SK-N-SH treated with all-trans-retinoic acid at 6 μM for 48 hours (cell line): ENCODE measurements around the gene TACSTD2.
"Not testable (repeated sequence)": the region's sequence is repeated elsewhere in the genome, so short reads cannot be mapped to it uniquely, and the experiment has no call there.

Experiments
- ATAC-seq: fragments of 200-7000 bp; cut with Tn5 transposase; 3 replicates; pipeline ENCODE4 v1.9.1; 2020; ENCODE audit warnings: mild to moderate bottlenecking, moderate library complexity
- ARNTL ChIP-seq: fragments of 450-650 bp; formaldehyde crosslinking; IDR thresholded peaks from 2 replicates; pipeline ENCODE4 v1.5.0; 2020; ENCODE audit warnings: low read depth, mild to moderate bottlenecking, moderate library complexity, borderline replicate concordance
- BACH2 ChIP-seq: fragments of 250-450 bp; sonication (Bioruptor Pico); IDR thresholded peaks from 2 replicates; pipeline ENCODE4 v1.9.0; 2021; ENCODE audit warnings: mild to moderate bottlenecking, borderline replicate concordance
- CREB5 ChIP-seq: fragments of 250-450 bp; sonication (Bioruptor Pico); IDR thresholded peaks from 2 replicates; pipeline ENCODE4 v1.5.1; 2020; ENCODE audit warnings: low read depth, mild to moderate bottlenecking, moderate library complexity
- GLIS3 ChIP-seq: fragments of 250-450 bp; sonication (Bioruptor Pico); IDR thresholded peaks from 2 replicates; pipeline ENCODE4 v1.5.0; 2020; ENCODE audit warnings: mild to moderate bottlenecking, moderate library complexity
- OSR1 ChIP-seq: fragments of 250-450 bp; sonication (Bioruptor Pico); IDR thresholded peaks from 2 replicates; pipeline ENCODE4 v1.8.0; 2022; ENCODE audit warnings: moderate library complexity, mild to moderate bottlenecking, inconsistent platforms
- PATZ1 ChIP-seq: fragments of 250-450 bp; sonication (Bioruptor Pico); IDR thresholded peaks from 2 replicates; pipeline ENCODE4 v1.8.0; 2020; ENCODE audit warnings: mild to moderate bottlenecking, moderate library complexity, borderline replicate concordance
- PPARA ChIP-seq: fragments of 250-450 bp; sonication (Bioruptor Pico); IDR thresholded peaks from 2 replicates; pipeline ENCODE4 v1.5.0; 2020; ENCODE audit warnings: mild to moderate bottlenecking, borderline replicate concordance
- SNAI2 ChIP-seq: fragments of 250-450 bp; sonication (Bioruptor Pico); IDR thresholded peaks from 2 replicates; pipeline ENCODE4 v1.5.0; 2020; ENCODE audit warnings: mild to moderate bottlenecking, moderate library complexity
- TCF4 ChIP-seq: fragments of 250-450 bp; sonication (Bioruptor Pico); IDR thresholded peaks from 2 replicates; pipeline ENCODE4 v1.8.0; 2021; ENCODE audit warnings: mild to moderate bottlenecking, moderate library complexity, borderline replicate concordance
- TSHZ2 ChIP-seq: fragments of 250-450 bp; sonication (Bioruptor Pico); IDR thresholded peaks from 2 replicates; pipeline ENCODE4 v1.5.0; 2020; ENCODE audit warnings: mild to moderate bottlenecking, moderate library complexity
- ZC3H10 ChIP-seq: fragments of 250-450 bp; sonication (Bioruptor Pico); IDR thresholded peaks from 2 replicates; pipeline ENCODE4 v1.5.1; 2021; ENCODE audit warnings: mild to moderate bottlenecking, moderate library complexity
- ZNF70 ChIP-seq: fragments of 450-650 bp; formaldehyde crosslinking; IDR thresholded peaks from 2 replicates; pipeline ENCODE4 v1.5.0; 2020; ENCODE audit warnings: mild to moderate bottlenecking, moderate library complexity
- ZNF8 ChIP-seq: fragments of 450-650 bp; formaldehyde crosslinking; IDR thresholded peaks from 2 replicates; pipeline ENCODE4 v1.5.0; 2020; ENCODE audit warnings: mild to moderate bottlenecking, moderate library complexity

The TACSTD2 gene

GRCh38 chr1:58546520-58547308 is 30.3 kb downstream of the TACSTD2 start, which contains the start of gene OMA1:
TSS of gene OMA1 (minus strand) at chr1:58546726. CDS start at chr1:58539294, 7,432 bp downstream.
- ATAC-seq, result peak; percentile 95
- TF ChIP-seq ZNF70 (CRISPR knock-in tag) (0 out of 2 replicates have a peak, but pooled peaks have one; percentile 33), ZC3H10 (CRISPR knock-in tag) (no peak)

GRCh38 chr1:58545591-58546519 is 31.2 kb downstream of the TACSTD2 start:
- peak; percentile 88 for ATAC-seq
- no peak for TF ChIP-seq TSHZ2 (CRISPR knock-in tag)
- no peak for TF ChIP-seq CREB5 (CRISPR knock-in tag)
- TF ChIP-seq GLIS3 (CRISPR knock-in tag), result 0 out of 2 replicates have a peak, but pooled peaks have one; percentile 56
- TF ChIP-seq PPARA (CRISPR knock-in tag), result no peak
- TF ChIP-seq ZNF70 (CRISPR knock-in tag), result no peak
- TF ChIP-seq BACH2 (CRISPR knock-in tag), result no peak

GRCh38 chr1:58543260-58543659 is 33.8 kb downstream of the TACSTD2 start:
- ATAC-seq, result no peak
- TF ChIP-seq ZNF70 (CRISPR knock-in tag), result no peak
- no peak for TF ChIP-seq ZC3H10 (CRISPR knock-in tag)

- no peak for ATAC-seq
- TF ChIP-seq SNAI2 (CRISPR knock-in tag) (no peak), CREB5 (CRISPR knock-in tag) (no peak)
Measured at GRCh38 chr1:58539553-58539952, 37.5 kb downstream of the TACSTD2 start.

GRCh38 chr1:58538821-58539220 is 38.2 kb downstream of the TACSTD2 start:
- TF ChIP-seq ZNF8 (CRISPR knock-in tag), result no peak
- no peak for TF ChIP-seq OSR1 (CRISPR knock-in tag)
- TF ChIP-seq TCF4 (CRISPR knock-in tag), result no peak
- no peak for TF ChIP-seq ARNTL
- TF ChIP-seq PATZ1 (CRISPR knock-in tag), result no peak
- ATAC-seq, result no peak

- ATAC-seq, result not testable (repeated sequence)
Measured at GRCh38 chr1:58531842-58532241, 45.2 kb downstream of the TACSTD2 start.
